Measurements from ENCODE around the gene TF.

TF gene

GRCh38 chr3:133747907-133748639 is 1.9 kb downstream of the TF start:
- no peak for DNase-seq

- no peak for DNase-seq
Measured at GRCh38 chr3:133749427-133750258, 3.5 kb downstream of the TF start.

- no peak for DNase-seq
Measured at GRCh38 chr3:133750259-133750656, 4.1 kb downstream of the TF start.

GRCh38 chr3:133753107-133753778 is 7.0 kb downstream of the TF start:
- no peak for DNase-seq

GRCh38 chr3:133753779-133754164 is 7.6 kb downstream of the TF start:
- no peak for DNase-seq

GRCh38 chr3:133754455-133754854 is 8.3 kb downstream of the TF start:
- DNase-seq: no peak

GRCh38 chr3:133754973-133755828 is 9.0 kb downstream of the TF start:
- DNase-seq: no peak

- no peak for DNase-seq
Measured at GRCh38 chr3:133756716-133757694, 10.8 kb downstream of the TF start.

GRCh38 chr3:133757701-133758567 is 11.7 kb downstream of the TF start:
- DNase-seq: no peak

- DNase-seq: no peak
Measured at GRCh38 chr3:133758568-133758928, 12.4 kb downstream of the TF start.

- no peak for DNase-seq
Measured at GRCh38 chr3:133758964-133759739, 13.0 kb downstream of the TF start.

GRCh38 chr3:133759740-133760305 is 13.6 kb downstream of the TF start:
- no peak for DNase-seq

GRCh38 chr3:133760916-133761315 is 14.7 kb downstream of the TF start:
- DNase-seq: no peak

GRCh38 chr3:133761605-133762484 is 15.7 kb downstream of the TF start:
- DNase-seq: no peak

- DNase-seq: no peak
Measured at GRCh38 chr3:133762539-133762938, 16.3 kb downstream of the TF start.

- no peak for DNase-seq
Measured at GRCh38 chr3:133763797-133764683, 17.8 kb downstream of the TF start.

- DNase-seq: no peak
Measured at GRCh38 chr3:133765256-133765655, 19.1 kb downstream of the TF start.
